Mucosa of stomach (tissue), 1 donor: ENCODE data around the gene SOCS2.

Experiments
- H3K27me3 ChIP-seq: one replicate; pipeline ENCODE4 v1.7.0; 2013; ENCODE audit warnings: mild to moderate bottlenecking, low read length; ENCODE audit not compliant: control insufficient read depth, insufficient read depth
- H3K36me3 ChIP-seq: one replicate; pipeline ENCODE4 v1.7.0; 2013; ENCODE audit warnings: low read length; ENCODE audit not compliant: control insufficient read depth, insufficient read depth
- H3K4me1 ChIP-seq: one replicate; pipeline ENCODE4 v1.7.0; 2013; ENCODE audit warnings: mild to moderate bottlenecking, low read length; ENCODE audit not compliant: control insufficient read depth, insufficient read depth
- H3K4me3 ChIP-seq: one replicate; pipeline ENCODE4 v1.7.0; 2013; ENCODE audit warnings: low read length
- H3K9ac ChIP-seq: one replicate; pipeline ENCODE4 v1.7.0; 2013; ENCODE audit warnings: mild to moderate bottlenecking, low read length, moderate library complexity
- H3K9me3 ChIP-seq: one replicate; pipeline ENCODE4 v1.7.0; 2013; ENCODE audit warnings: mild to moderate bottlenecking, low read length, moderate library complexity; ENCODE audit not compliant: control insufficient read depth
- donor health status: Pancreatic carcinoma.

The SOCS2 gene

GRCh38 chr12:93602897-93603668 lies 30.6 kb downstream of the SOCS2 start:
- Histone ChIP-seq H3K9me3 (no peaks in the 10 kb centered on the region), H3K36me3 (no peaks in the 10 kb centered on the region), H3K27me3 (no peaks in the 10 kb centered on the region), H3K4me3 (no peak overlapping the region), H3K4me1 (no peaks in the 10 kb centered on the region), H3K9ac (no peak overlapping the region)

DNA sequence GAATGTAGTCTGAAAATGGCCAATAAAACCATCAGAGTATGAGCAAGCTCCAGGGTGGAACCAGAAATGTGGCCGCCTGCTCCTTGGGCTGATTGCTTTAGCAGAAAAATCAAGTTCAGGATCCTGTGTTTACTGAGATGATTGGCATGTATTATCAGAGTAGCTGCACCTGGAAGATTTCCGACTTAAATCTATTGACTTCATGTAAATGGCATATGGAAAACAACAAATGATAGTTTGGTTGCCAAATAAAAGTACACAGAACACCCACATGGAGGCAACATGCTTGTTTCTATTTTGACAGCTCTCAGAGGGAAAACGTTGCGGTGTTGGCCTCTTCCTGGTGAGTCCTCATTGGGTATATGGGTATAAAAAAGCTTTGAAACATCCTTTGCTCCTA lies 31.3 kb downstream of the SOCS2 start:
- no peak overlapping the region for H3K4me3 ChIP-seq
- H3K27me3 ChIP-seq, result no peaks in the 10 kb centered on the region
- H3K9me3 ChIP-seq, result no peaks in the 10 kb centered on the region
- H3K4me1 ChIP-seq, result no peaks in the 10 kb centered on the region
- no peak overlapping the region for H3K9ac ChIP-seq
- H3K36me3 ChIP-seq, result no peaks in the 10 kb centered on the region

GRCh38 chr12:93608313-93608712 lies 35.8 kb downstream of the SOCS2 start:
- Histone ChIP-seq H3K4me3 (no peak overlapping the region), H3K27me3 (no peaks in the 10 kb centered on the region), H3K4me1 (no peaks in the 10 kb centered on the region), H3K9me3 (no peaks in the 10 kb centered on the region), H3K9ac (no peak overlapping the region), H3K36me3 (no peaks in the 10 kb centered on the region)

DNA sequence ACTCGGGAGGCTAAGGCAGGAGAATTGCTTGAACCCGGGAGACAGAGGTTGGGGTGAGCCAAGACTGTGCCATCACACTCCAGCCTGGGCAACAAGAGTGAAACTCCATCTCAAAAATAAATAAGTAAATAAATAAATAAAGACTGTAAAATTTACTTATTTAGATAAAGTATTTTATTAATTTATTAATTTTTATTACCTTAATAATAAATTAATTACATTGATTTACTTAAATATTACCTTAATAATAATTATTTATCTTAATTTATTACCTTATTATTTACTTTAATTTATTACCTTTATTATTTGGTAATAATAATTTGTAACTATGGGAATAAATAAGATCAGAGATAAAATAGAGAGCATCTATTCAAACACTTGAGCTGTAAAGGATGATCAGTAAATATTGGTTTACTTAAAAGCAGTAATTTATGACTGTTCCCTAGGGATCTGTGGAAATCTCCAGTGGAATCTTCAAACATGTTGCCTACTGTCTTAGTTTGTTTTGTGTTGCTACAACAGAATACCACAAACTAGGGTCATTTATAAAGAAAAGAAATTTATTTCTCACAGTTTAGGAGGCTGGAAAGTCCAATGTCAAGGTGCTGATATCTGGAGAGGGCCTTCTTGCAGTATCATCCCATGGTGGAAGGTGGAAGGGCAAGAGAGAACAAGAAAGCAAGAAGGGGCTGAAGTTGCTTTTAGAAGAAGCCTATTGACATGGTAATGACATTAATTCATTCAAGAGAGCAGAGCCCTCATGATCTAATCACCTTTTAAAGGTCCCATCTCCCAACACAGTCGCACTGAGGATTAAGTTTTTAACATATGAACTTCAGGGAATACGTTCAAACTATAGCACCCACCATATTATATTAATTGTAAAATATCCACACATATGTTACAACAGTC lies 37.1 kb downstream of the SOCS2 start:
- H3K27me3 ChIP-seq, result no peaks in the 10 kb centered on the region
- no peaks in the 10 kb centered on the region for H3K4me1 ChIP-seq
- H3K9ac ChIP-seq, result no peak overlapping the region
- no peak overlapping the region for H3K4me3 ChIP-seq
- no peaks in the 10 kb centered on the region for H3K36me3 ChIP-seq
- no peaks in the 10 kb centered on the region for H3K9me3 ChIP-seq

DNA sequence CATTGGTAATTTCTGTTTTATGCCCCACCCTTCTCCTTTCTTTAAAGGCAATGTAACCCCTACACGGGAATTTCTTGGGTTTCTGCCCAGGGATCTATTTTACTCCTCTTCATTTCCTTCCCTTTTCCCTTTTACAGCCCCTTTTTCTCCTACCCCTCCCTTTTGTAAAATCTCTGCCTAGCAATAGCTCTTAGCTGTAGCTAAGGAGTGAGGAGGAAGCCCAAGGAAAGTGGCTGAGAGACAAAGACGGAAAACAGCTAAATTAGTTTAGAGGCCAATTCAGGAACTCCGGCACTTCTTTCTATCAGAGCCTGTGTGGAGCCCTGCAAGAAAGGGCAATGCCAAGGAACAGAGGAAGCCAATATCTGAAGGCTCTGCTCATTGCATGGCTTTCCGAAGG lies 40.3 kb downstream of the SOCS2 start:
- no peaks in the 10 kb centered on the region for H3K4me1 ChIP-seq
- no peaks in the 10 kb centered on the region for H3K36me3 ChIP-seq
- no peak overlapping the region for H3K4me3 ChIP-seq
- no peaks in the 10 kb centered on the region for H3K9me3 ChIP-seq
- no peaks in the 10 kb centered on the region for H3K27me3 ChIP-seq
- H3K9ac ChIP-seq, result no peak overlapping the region

DNA sequence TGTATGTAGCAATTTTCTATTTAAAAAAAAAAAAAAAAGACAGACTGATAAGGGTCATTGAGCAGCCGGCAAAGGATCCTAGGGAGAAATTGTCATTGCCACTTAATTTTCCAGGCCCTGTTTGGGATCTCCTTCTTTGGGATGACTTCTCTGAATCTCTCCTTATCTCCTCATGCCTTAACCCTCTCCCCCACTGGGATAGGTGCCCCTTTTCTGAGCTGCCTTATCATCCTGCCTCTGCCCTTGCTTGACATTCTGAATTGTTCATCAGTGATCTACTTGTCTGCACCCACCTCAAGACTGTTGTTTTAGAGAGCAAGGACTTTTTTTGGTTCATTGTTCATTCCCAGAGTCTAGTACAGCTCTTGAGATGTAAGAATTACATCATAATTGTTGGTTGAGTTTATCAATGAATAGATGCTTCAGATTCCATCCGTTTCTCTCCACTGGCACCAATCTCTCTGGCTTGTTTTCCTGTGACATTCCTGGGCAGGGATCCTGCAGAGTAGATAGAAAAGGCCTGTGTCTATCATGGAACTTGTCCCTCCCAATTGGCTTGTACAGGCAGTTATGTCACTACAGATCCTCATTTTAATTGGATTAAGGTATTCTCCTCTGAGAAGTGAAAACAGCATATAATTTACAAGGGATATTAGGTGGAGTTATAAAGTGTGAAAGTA lies 42.6 kb downstream of the SOCS2 start:
- no peaks in the 10 kb centered on the region for H3K9me3 ChIP-seq
- H3K36me3 ChIP-seq, result no peaks in the 10 kb centered on the region
- H3K4me3 ChIP-seq, result no peak overlapping the region
- H3K4me1 ChIP-seq, result no peaks in the 10 kb centered on the region
- no peaks in the 10 kb centered on the region for H3K27me3 ChIP-seq
- no peak overlapping the region for H3K9ac ChIP-seq

- no peaks in the 10 kb centered on the region for H3K4me1 ChIP-seq
- H3K36me3 ChIP-seq, result no peaks in the 10 kb centered on the region
- H3K4me3 ChIP-seq, result no peak overlapping the region
- no peaks in the 10 kb centered on the region for H3K9me3 ChIP-seq
- no peaks in the 10 kb centered on the region for H3K27me3 ChIP-seq
- H3K9ac ChIP-seq, result no peak overlapping the region
These were observed 44.2 kb downstream of the SOCS2 start for GRCh38 chr12:93616584-93617101.

- H3K4me3 ChIP-seq, result no peak overlapping the region
- no peaks in the 10 kb centered on the region for H3K36me3 ChIP-seq
These were observed 46.5 kb downstream of the SOCS2 start for GRCh38 chr12:93618891-93619410.

GRCh38 chr12:93621986-93622385 lies 49.5 kb downstream of the SOCS2 start:
- H3K4me3 ChIP-seq, result no peak overlapping the region
- no peaks in the 10 kb centered on the region for H3K27me3 ChIP-seq
- H3K9me3 ChIP-seq, result no peaks in the 10 kb centered on the region
- H3K4me1 ChIP-seq, result no peaks in the 10 kb centered on the region
- no peak overlapping the region for H3K9ac ChIP-seq
- H3K36me3 ChIP-seq, result no peaks in the 10 kb centered on the region

More at GRCh38 chr12:93618891-93619410, 46.5 kb downstream of the SOCS2 start:
- no peaks in the 10 kb centered on the region for H3K4me1 ChIP-seq
- no peak overlapping the region for H3K9ac ChIP-seq
- H3K27me3 ChIP-seq, result no peaks in the 10 kb centered on the region
- H3K9me3 ChIP-seq, result no peaks in the 10 kb centered on the region

DNA sequence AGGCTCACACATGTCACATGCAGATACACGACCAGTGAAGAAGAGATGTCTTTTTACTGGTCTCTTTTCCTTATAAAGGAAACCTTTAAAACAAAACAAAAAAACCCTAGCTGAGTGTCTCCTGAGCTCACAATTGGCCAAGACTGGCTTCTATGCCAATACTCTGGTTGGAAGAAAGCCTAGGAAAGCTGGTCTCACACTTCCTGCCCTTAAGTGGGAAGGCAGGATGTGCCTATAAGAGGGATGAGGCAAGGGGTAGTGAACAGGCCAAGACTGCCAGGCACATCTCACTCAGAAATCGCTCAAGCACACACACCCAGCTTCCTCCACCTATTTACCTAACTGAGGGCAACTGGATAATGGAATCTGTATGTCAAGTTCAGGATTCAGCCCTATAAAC lies 50.0 kb downstream of the SOCS2 start:
- Histone ChIP-seq H3K27me3 (no peaks in the 10 kb centered on the region), H3K36me3 (no peaks in the 10 kb centered on the region), H3K4me1 (no peaks in the 10 kb centered on the region), H3K9me3 (no peaks in the 10 kb centered on the region), H3K9ac (no peak overlapping the region), H3K4me3 (no peak overlapping the region)

DNA sequence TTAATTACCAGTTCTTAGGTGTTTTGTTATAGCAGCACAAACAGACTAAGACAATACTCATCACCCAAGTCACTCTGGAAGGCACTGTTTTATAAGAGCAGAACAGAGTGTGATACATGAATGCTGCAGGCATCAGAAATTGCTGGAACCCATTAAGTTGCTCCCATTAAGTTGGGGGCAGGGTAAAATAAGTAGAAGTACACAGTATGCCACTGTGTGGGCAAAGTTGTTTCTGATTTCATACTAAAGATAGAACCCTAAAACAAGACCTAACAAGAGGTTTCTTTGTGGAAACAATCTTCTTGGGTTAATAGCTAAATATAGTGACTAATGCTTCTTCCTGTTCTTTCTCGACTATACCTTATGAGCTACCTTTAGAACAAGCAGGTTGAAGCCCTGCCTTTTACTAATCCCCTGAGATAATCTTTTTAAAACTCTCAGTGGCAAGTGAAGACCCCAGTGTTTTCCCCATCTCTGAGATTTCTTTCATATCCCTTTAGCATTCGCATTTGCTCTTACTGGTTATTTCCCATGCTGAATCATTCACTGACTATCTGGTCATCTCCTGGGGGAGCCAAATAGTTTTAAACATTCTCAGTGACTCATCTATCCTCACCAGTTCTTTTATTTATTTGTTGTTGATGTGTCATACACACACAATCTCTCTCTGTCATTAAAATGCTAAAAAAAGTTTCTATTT lies 52.3 kb downstream of the SOCS2 start:
- H3K27me3 ChIP-seq, result no peaks in the 10 kb centered on the region
- no peaks in the 10 kb centered on the region for H3K4me1 ChIP-seq
- H3K9ac ChIP-seq, result no peak overlapping the region
- no peaks in the 10 kb centered on the region for H3K36me3 ChIP-seq
- H3K9me3 ChIP-seq, result no peaks in the 10 kb centered on the region
- H3K4me3 ChIP-seq, result no peak overlapping the region
